Measurements from ENCODE around the gene GOLPH3.
"Not testable (repeated sequence)": the region's sequence is repeated elsewhere in the genome, so short reads cannot be mapped to it uniquely, and the experiment has no call there.

GOLPH3 gene

DNA sequence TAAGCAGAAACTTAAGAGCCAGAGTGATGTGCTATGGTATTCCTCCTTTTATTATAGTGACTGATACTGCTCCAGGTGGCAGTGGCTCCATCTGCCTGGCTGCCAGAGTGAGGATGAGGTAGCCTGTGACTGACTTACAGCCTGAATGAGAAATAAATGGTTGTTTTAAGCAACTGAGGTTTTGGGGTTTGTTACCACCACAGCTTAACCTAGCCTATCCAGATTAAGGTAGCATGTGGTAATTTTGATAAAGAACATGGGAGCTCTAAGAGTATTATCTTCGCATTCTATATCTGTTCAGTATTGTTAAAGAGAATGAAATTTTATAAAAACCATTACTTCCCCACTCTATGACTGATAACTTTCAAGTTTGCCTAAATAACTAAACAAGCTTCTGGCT, 39.0 kb downstream of the GOLPH3 start:
- no peak for DNase-seq (ENCODE audit: low read depth, low spot score)

GRCh38 chr5:32132757-32133156, 41.4 kb downstream of the GOLPH3 start:
- DNase-seq (ENCODE audit: low read depth, low spot score) = no peak

DNA sequence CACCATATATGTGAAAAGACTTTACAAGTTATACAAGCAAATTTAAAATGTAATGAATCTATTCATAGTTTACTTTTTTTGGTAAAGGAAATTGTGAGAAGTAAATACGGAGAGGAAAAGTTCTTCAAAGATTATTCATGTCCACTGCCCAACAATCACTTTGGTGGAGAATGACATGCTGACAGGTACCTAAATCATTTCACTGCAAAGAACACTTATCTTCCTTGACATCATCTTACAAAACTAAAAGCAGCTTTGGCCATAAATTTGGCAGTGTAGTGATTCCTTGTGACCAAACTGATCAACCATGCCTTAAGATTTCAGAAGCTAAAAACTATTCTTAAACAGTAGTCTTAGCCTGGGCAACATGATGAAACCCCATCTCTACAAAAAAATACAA, 42.5 kb downstream of the GOLPH3 start:
- no peak for DNase-seq (ENCODE audit: low read depth, low spot score)

DNA sequence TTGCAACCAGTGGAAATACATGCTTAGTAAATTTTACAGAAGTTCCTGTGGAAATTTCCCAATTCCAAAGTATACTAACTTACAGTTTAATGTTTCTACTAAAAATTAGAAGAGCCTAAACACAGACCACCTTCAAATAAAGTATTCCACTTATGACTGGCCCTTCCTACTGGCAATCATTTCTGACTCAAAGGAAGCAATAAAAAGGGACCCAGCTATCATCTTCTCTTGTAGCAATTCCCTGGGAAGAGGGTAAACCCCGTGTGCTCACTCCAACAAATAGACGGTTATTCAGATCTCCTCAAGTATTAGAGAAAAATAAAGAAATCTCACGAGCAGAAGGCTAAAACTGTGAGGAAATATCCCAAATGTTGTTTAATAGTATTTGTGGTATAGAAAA, 43.3 kb downstream of the GOLPH3 start:
- DNase-seq (ENCODE audit: low read depth, low spot score) = no peak

GRCh38 chr5:32129074-32129598, 45.0 kb downstream of the GOLPH3 start:
- no peak for DNase-seq (ENCODE audit: low read depth, low spot score)

GRCh38 chr5:32127711-32128110, 46.4 kb downstream of the GOLPH3 start:
- no peak for DNase-seq (ENCODE audit: low read depth, low spot score)

DNA sequence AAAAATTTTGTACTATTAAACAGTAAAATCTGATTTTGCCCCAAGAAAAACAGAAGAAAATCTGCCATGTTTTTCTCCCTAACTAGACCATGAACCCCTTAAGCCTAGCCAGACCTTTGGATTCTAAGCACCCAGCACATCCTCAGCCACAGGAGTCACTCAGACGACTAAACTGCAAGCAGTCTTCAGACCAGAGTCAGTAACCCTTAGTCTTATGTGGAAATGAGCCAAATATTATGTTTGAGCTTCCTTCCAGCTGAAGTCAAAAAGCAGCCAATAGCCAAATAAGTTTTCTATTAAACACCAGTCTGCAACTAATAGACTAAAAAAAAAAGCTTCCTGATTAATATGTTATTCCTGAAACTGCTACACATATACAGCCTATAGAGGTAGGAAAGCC, 47.4 kb downstream of the GOLPH3 start:
- no peak for DNase-seq (ENCODE audit: low read depth, low spot score)

DNA sequence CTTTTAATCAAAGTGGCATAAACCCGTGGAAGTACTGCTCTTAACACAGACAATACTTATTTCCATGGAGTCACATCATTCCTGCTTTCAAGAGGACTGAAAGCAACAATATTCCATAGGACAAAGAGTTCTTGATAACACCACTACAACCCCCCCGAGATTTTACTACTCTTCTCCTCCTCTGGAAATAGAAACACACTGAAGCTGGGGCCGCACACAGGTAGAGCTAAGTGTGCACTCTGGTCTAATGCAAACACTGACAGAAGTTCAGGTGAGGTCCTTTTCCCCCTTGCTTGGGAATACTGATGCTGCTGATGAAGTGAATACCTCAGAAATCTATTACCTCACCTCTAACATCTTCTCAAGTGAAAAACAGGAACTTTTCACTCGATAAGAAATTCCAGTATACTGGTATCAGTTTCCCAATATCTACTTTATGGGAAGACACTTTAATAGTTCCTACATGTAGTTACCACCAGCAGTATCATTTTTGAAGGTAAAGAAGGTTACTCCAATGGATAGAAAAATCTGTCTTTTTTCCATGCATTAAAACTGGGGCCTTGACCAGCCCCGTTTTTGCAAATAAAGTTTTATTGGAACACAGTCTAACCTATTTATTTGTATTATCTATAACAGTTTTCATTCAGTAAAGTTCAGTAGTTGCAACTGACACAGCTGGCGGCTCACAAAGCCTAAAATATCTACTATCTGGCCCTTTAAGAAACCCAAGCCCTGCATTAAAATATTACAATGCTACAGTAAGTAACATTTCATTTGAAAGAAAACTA, 50.0 kb downstream of the GOLPH3 start:
- no peak for DNase-seq (ENCODE audit: low read depth, low spot score)

DNA sequence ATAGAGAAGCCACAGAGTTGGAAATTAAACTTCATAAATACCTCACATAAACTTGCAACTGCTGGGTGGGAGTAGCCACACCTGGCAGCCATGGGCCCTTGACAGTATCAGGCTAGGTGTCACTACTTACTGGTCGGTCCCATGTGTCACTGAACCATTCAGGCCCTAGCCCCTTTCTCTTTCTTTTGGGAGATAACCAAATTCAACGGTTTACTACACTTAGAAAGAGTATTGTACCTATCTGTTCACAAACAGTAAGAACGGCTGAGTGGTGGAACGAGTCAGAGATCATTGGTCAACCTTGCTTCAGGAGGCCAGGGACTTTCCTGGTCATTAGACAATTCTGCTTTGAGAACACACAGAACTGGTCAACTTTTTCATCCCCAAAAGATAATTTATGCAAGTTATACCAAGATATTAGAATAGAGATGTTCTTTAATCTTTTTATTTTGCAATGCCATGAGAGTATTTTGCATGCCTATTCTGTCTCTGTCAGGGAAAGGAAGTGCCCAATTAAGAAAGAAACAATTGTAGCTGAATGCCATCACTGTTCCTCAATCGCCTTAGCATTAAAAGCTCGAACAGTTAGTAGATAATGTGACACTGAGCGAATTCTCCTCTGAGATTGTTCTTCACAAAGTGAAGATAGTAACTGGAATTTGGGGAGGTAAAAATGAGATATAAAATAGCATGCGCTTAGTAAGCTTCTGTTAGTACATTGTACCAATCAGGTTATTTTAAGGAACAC, 50.9 kb downstream of the GOLPH3 start:
- DNase-seq (ENCODE audit: low read depth, low spot score) = no peak

- not testable (repeated sequence) for DNase-seq (ENCODE audit: low read depth, low spot score)
Measured at GRCh38 chr5:32118922-32119321, 55.2 kb downstream of the GOLPH3 start.

GRCh38 chr5:32116574-32117313, 57.4 kb downstream of the GOLPH3 start:
- no peak for DNase-seq (ENCODE audit: low read depth, low spot score)

DNA sequence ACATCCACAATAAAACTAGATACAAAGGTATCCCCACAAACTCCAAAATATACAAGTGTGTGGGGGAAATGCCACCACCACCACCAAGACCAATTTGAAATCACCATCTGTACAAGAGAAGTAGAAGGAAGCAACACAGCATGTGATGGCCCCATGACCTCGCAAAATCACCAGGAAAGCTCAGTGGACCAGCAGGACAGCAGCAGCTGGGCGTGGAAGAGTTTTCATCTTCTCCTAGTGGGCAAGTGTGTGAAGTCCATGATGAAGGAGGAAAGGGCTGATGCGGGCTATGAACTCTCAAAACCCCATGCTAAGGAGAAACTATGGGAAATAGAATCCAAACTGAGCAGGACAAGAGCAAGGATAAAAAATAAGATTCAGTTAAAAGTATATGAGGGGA, 58.1 kb downstream of the GOLPH3 start:
- no peak for DNase-seq (ENCODE audit: low read depth, low spot score)

- no peak for DNase-seq (ENCODE audit: low read depth, low spot score)
Measured at GRCh38 chr5:32110111-32110696, 63.9 kb downstream of the GOLPH3 start.

- no peak for DNase-seq (ENCODE audit: low read depth, low spot score)
Measured at GRCh38 chr5:32109236-32109635, 64.9 kb downstream of the GOLPH3 start.

GRCh38 chr5:32108167-32108566, 66.0 kb downstream of the GOLPH3 start:
- DNase-seq (ENCODE audit: low read depth, low spot score) = no peak

DNA sequence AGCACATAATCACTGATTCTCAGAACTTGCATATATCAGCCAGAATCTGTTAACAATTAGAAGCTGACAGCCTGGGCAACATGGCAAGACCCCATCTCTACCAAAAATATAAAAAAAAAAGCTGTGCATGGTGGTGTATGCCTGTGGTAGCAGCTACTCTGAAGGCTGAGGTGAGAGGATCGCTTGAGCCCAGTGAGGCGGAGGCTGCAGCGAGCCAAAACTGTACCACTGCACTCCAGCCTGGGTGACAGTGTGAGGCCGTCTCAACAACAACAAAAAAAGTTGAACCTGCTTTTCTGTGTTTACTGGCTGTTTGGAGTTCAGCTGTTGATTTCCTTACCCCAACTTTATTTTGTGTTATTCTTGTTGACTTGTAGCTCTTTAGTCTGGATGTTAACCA, 66.8 kb downstream of the GOLPH3 start:
- no peak for DNase-seq (ENCODE audit: low read depth, low spot score)

GRCh38 chr5:32103521-32103920, 70.6 kb downstream of the GOLPH3 start:
- DNase-seq (ENCODE audit: low read depth, low spot score) = no peak

- DNase-seq (ENCODE audit: low read depth, low spot score) = no peak
Measured at GRCh38 chr5:32102254-32102986, 71.7 kb downstream of the GOLPH3 start.

DNA sequence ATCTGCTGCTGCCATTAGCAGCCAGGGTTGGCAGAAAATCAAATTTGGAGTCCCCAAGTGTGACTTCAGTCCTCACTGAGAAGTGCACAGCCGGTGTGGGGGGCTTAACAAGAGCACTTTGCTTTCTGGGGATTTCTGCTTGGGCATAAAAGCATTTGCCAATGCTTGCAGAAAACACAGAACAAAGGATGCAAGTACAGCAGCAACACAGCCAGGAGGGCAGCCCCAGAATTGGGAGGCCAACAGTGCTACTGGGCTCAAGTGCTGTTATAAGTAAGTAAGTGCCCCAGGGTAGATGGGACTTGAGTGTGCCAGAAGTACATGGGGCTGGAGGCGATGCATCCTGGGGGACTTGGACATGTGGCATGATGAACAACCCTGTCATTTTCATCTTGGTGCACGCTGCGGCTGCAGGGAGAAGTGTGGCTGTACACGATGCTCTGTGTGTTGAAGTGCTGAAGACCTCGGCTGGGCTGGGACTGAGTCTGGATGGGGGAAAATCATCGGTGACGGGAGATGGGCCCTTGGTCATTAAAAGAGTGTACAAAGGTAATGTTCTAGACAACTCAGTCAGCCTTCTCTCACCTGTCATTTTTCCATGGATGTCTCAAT, 73.3 kb downstream of the GOLPH3 start:
- DNase-seq (ENCODE audit: low read depth, low spot score) = no peak

DNA sequence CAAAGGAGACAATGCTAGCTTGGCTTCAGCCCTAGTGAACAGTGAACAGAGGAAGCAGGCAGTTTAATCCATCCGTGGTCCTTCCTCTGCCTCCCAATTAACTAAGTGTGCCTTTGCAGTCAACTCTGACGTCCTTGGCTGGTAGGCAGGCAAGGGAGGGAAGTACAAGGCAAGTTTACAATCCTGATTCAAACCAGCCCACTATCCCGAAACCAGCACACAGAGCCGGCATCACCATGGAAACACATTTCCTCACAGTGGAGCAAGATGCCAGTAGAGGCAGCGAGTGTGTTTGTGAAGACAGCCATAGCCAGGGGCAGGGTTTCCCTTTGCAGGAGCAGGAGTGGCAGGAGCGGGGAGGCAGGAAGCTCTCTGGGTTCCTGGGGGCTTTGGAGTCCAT, 73.9 kb downstream of the GOLPH3 start:
- DNase-seq (ENCODE audit: low read depth, low spot score) = no peak

All from iPS DF 19.7 (cell line).